Activated CD4-positive, alpha-beta T cell treated with anti-CD3 and anti-CD28 coated beads for 36 hours (primary cell): Measurements from ENCODE around the gene ZDHHC3. TPM values are rescaled to one million over a fixed set of nuclear protein-coding genes. Genes with fewer than 3 reads are reported as not detected.

Experiments
- ATAC-seq: fragments of 200-7000 bp; cut with Tn5 transposase; one replicate; pipeline ENCODE4 v1.10.0; 2021; ENCODE audit warnings: mild to moderate bottlenecking, moderate library complexity
- CTCF ChIA-PET: fragments of 350-600 bp; sonication (Branson Sonifier 250); formaldehyde crosslinking; loops from one replicate; lab custom pipeline; 2021; ENCODE audit warnings: antibody characterized with exemption; lab: Charles Lee
- POLR2A ChIA-PET: fragments of 350-600 bp; sonication (Branson Sonifier 250); formaldehyde crosslinking; loops from one replicate; lab custom pipeline; 2021; ENCODE audit warnings: antibody characterized with exemption, inconsistent platforms; lab: Charles Lee
- DNase-seq: peaks from one replicate; pipeline ENCODE4 v3.0.0-alpha.2; 2020
- H3K27ac Mint-ChIP-seq: one replicate; pipeline ENCODE4 v1.8.0; 2021; ENCODE audit warnings: mixed read lengths
- H3K27me3 Mint-ChIP-seq: one replicate; pipeline ENCODE4 v1.8.0; 2021; ENCODE audit warnings: mixed read lengths
- H3K36me3 Mint-ChIP-seq: one replicate; pipeline ENCODE4 v1.8.0; 2021; ENCODE audit warnings: low read depth, mixed read lengths
- H3K4me1 Mint-ChIP-seq: one replicate; pipeline ENCODE4 v1.8.0; 2021; ENCODE audit warnings: mixed read lengths
- H3K4me3 Mint-ChIP-seq: one replicate; pipeline ENCODE4 v1.8.0; 2021; ENCODE audit warnings: mild to moderate bottlenecking, moderate library complexity, mixed read lengths
- H3K9me3 Mint-ChIP-seq: one replicate; pipeline ENCODE4 v1.8.0; 2021; ENCODE audit warnings: low read depth, mixed read lengths
- intact Hi-C, 2 experiments: fragments of 100-400 bp; cut with DNase I in 1 of 2; cut with micrococcal nuclease in 1 of 2; formaldehyde crosslinking; loops; one replicate each; pipeline versions ENCODE4 v1.14.2 to v1.15.1; 2022 to 2024; cut with DNase I, micrococcal nuclease
- total RNA-seq, 2 experiments: library from RNA; stranded (reverse); gene quantifications; one replicate each; pipeline ENCODE4 v1.2.3, GENCODE V29; 2021

Gene ZDHHC3
- total RNA-seq, 2 experiments from 2014 or later, result 31.9 to 32.9 TPM

GRCh38 chr3:44963571-44964325 is 12.2 kb downstream of the ZDHHC3 start:
- H3K9me3 Mint-ChIP-seq, result no peaks in the 10 kb centered on the region
- ATAC-seq (no peak), DNase-seq (no peak)
- intact Hi-C loops, result no loop called here
- no peak overlapping the region for H3K27ac Mint-ChIP-seq
- no peaks in the 10 kb centered on the region for H3K27me3 Mint-ChIP-seq
- peaks cover 2% of the 10 kb centered on the region for H3K36me3 Mint-ChIP-seq
- H3K4me1 Mint-ChIP-seq, result peaks cover 43% of the 10 kb centered on the region
- CTCF ChIA-PET, result no interaction called here
- POLR2A ChIA-PET, result interaction anchor here (0.7 kb wide), 1 partner anchor 453 kb away, joined by 3 read pairs; no protein-coding TSS in a partner anchor
- no peak overlapping the region for H3K4me3 Mint-ChIP-seq

- Mint-ChIP-seq H3K27ac (no peak overlapping the region), H3K9me3 (no peaks in the 10 kb centered on the region), H3K27me3 (no peaks in the 10 kb centered on the region), H3K4me1 (peaks cover 34% of the 10 kb centered on the region), H3K4me3 (no peak overlapping the region), H3K36me3 (peaks cover 2% of the 10 kb centered on the region)
- intact Hi-C loops, result no loop called here
- CTCF ChIA-PET, result no interaction called here
- ATAC-seq, result no peak
- no peak for DNase-seq
- POLR2A ChIA-PET, result no interaction called here
These were observed 13.2 kb downstream of the ZDHHC3 start for GRCh38 chr3:44962621-44963393.

DNA sequence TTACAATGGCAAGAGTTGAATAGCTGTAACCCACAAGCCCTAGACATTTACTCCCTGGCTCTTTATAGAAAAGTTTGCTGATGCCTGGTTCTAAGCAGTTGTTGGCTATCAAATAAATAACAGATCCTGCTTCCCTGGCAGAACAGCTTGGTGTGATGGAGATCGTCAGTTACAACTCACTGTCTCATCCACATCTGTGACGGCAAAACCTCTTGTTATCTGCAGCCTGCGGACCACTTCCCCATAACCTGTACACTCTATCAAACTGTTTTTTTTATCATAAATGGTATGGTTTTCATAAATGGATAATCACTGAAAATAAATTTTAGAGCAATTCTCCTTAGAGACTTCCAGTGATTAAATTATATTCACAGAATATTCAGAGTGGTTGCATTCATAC is 14.1 kb downstream of the ZDHHC3 start:
- H3K9me3 Mint-ChIP-seq, result no peaks in the 10 kb centered on the region
- H3K27me3 Mint-ChIP-seq, result no peaks in the 10 kb centered on the region
- ATAC-seq (no peak), DNase-seq (no peak)
- ChIA-PET CTCF (interaction anchor here (1.0 kb wide), 1 partner anchor 25 kb away, joined by 3 read pairs; no protein-coding TSS in a partner anchor), POLR2A (no interaction called here)
- peaks cover 2% of the 10 kb centered on the region for H3K36me3 Mint-ChIP-seq
- H3K4me3 Mint-ChIP-seq, result no peak overlapping the region
- peaks cover 26% of the 10 kb centered on the region for H3K4me1 Mint-ChIP-seq
- intact Hi-C loops, result no loop called here
- H3K27ac Mint-ChIP-seq, result no peak overlapping the region

GRCh38 chr3:44960387-44961026 is 15.5 kb downstream of the ZDHHC3 start:
- CTCF ChIA-PET, result no interaction called here
- H3K4me1 Mint-ChIP-seq, result peaks cover 15% of the 10 kb centered on the region
- ATAC-seq, result peak; percentile 81
- no peak overlapping the region for H3K4me3 Mint-ChIP-seq
- H3K27me3 Mint-ChIP-seq, result no peaks in the 10 kb centered on the region
- no peaks in the 10 kb centered on the region for H3K9me3 Mint-ChIP-seq
- H3K27ac Mint-ChIP-seq, result peak overlapping the region; percentile 34
- DNase-seq, result no peak
- intact Hi-C loops, result no loop called here
- peaks cover 2% of the 10 kb centered on the region for H3K36me3 Mint-ChIP-seq
- POLR2A ChIA-PET, result no interaction called here

GRCh38 chr3:44958386-44958785 is 17.6 kb downstream of the ZDHHC3 start:
- ATAC-seq (no peak), DNase-seq (no peak)
- Mint-ChIP-seq H3K9me3 (no peaks in the 10 kb centered on the region), H3K36me3 (peaks cover 4% of the 10 kb centered on the region), H3K4me3 (no peak overlapping the region), H3K27me3 (no peaks in the 10 kb centered on the region), H3K4me1 (peaks cover 7% of the 10 kb centered on the region), H3K27ac (no peak overlapping the region)
- CTCF ChIA-PET, result no interaction called here
- intact Hi-C loops, result no loop called here
- POLR2A ChIA-PET, result no interaction called here

GRCh38 chr3:44957986-44958385 is 18.0 kb downstream of the ZDHHC3 start:
- Mint-ChIP-seq H3K9me3 (no peaks in the 10 kb centered on the region), H3K36me3 (peaks cover 4% of the 10 kb centered on the region), H3K4me3 (no peak overlapping the region), H3K4me1 (peaks cover 7% of the 10 kb centered on the region), H3K27me3 (no peaks in the 10 kb centered on the region), H3K27ac (no peak overlapping the region)
- no peak for ATAC-seq
- ChIA-PET CTCF (no interaction called here), POLR2A (no interaction called here)
- DNase-seq, result no peak
- intact Hi-C loops, result no loop called here

DNA sequence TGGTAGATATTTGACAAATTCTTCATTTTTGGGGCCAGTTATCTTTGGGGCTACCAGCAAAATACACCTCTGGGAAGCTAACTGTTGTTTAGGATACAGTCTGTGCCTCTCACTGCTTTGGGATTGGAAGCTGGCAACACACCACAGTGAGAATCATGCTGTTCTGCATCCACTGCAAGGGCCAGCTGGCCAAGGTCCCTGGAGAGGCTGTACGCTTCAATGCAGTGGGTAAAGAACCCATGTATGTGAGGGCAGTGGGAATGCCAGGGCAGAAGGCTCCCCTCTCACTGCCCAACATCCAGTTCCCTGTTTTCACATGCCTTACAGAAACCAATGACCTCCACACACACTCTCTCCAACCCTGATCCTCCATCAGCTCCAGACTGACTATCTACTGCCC is 20.1 kb downstream of the ZDHHC3 start:
- H3K27me3 Mint-ChIP-seq, result no peaks in the 10 kb centered on the region
- DNase-seq (no peak), ATAC-seq (no peak)
- H3K36me3 Mint-ChIP-seq, result peaks cover 7% of the 10 kb centered on the region
- H3K9me3 Mint-ChIP-seq, result no peaks in the 10 kb centered on the region
- CTCF ChIA-PET, result interaction anchor here (0.6 kb wide), 1 partner anchor 14 kb away, joined by 4 read pairs; no protein-coding TSS in a partner anchor
- H3K4me1 Mint-ChIP-seq, result peaks cover 8% of the 10 kb centered on the region
- intact Hi-C loops, result no loop called here
- H3K4me3 Mint-ChIP-seq, result no peak overlapping the region
- H3K27ac Mint-ChIP-seq, result no peak overlapping the region
- POLR2A ChIA-PET, result no interaction called here

DNA sequence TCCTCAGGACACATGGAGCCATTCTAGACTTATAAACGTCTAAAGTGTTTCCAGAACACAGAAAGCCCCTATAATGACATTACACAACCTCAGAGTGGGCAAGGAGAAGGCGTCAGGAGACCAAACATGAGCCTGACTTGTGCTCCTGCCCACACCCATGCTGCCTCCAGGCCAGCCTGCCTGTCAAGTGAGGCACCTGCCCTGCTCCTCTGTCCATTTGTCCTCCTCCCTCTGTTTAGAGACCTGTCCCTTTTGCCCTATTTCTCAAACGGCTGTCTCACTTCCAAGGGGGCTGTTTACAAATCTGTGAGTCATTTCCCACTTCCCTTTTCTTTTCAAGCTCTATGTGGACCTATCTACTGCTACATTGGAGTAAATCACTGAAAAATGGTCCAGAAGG is 21.0 kb downstream of the ZDHHC3 start:
- no peak for ATAC-seq
- H3K4me3 Mint-ChIP-seq, result no peak overlapping the region
- H3K36me3 Mint-ChIP-seq, result peaks cover 7% of the 10 kb centered on the region
- intact Hi-C loops, result no loop called here
- H3K9me3 Mint-ChIP-seq, result no peaks in the 10 kb centered on the region
- ChIA-PET POLR2A (interaction anchor here (1.1 kb wide), 1 partner anchor 12 kb away, joined by 3 read pairs; no protein-coding TSS in a partner anchor), CTCF (interaction anchor here (0.6 kb wide), 1 partner anchor 178 kb away, joined by 3 read pairs; no protein-coding TSS in a partner anchor)
- H3K27ac Mint-ChIP-seq, result no peak overlapping the region
- H3K4me1 Mint-ChIP-seq, result peaks cover 2% of the 10 kb centered on the region
- no peak for DNase-seq
- no peaks in the 10 kb centered on the region for H3K27me3 Mint-ChIP-seq

DNA sequence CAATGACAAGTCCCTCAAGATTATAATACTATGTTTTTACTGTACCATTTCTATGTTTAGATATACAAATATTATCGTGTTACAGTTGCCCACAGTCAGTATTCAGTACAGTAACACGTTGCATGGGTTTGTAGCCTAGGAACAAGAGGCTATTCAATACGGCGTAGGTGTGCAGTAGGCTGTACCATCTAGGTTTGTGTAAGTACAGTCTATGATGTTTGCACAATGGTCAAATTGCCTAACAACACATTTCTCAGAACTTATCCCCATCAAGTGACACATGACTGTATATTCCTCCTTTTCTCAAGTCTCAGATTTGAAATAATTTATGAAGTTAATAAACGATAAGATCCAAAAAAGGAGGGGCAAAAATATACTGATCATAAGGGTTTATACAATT is 21.7 kb downstream of the ZDHHC3 start:
- ChIA-PET POLR2A (no interaction called here), CTCF (no interaction called here)
- DNase-seq (no peak), ATAC-seq (no peak)
- intact Hi-C loops, result no loop called here
- Mint-ChIP-seq H3K36me3 (peaks cover 7% of the 10 kb centered on the region), H3K4me3 (no peak overlapping the region), H3K27ac (no peak overlapping the region), H3K4me1 (peaks cover 2% of the 10 kb centered on the region), H3K9me3 (no peaks in the 10 kb centered on the region), H3K27me3 (no peaks in the 10 kb centered on the region)

DNA sequence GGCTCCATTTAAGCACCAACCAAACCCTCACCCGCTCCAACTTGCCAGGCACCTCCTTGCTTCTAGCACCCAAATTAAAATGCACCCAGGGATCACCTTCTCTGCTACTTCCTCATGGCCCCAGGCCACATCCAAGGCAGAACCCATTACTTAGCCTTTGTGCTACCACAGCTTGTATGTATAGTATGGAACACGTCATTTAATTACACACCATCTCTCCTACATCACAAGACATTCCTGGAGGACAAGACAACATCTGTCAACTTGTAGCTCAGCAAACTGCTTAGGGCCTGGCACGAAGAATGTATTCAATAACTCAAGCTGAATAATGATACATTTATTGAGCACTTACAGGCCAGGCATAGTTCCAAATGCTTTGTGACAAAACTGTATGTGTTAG is 23.3 kb downstream of the ZDHHC3 start:
- H3K27ac Mint-ChIP-seq, result no peak overlapping the region
- ATAC-seq (no peak), DNase-seq (no peak)
- ChIA-PET POLR2A (no interaction called here), CTCF (no interaction called here)
- no peaks in the 10 kb centered on the region for H3K27me3 Mint-ChIP-seq
- no peaks in the 10 kb centered on the region for H3K9me3 Mint-ChIP-seq
- H3K4me3 Mint-ChIP-seq, result no peak overlapping the region
- H3K36me3 Mint-ChIP-seq, result peaks cover 7% of the 10 kb centered on the region
- intact Hi-C loops, result no loop called here
- peaks cover 2% of the 10 kb centered on the region for H3K4me1 Mint-ChIP-seq

DNA sequence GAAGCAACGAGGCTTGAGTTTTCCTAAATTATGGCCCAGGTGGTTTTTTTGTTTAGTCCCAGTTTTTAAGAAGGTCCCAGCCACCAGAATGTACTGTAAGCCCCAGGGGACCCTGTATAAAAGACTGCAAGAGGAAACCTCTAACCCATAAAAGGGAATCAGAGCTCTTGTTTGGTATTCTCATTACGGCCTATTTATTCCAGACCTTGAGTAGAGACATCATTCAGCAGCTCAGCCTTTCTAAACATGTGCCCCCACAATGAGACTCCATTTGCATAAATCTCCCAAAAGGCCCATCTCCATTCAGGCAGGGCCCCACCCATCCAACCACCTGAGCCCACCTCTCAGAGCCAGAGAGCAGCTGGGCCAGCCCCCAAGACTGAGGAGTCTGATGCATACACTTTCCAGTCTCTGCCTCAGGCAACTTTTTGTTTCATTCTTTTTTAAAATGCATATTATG is 25.7 kb downstream of the ZDHHC3 start:
- CTCF ChIA-PET, result interaction anchor here (0.6 to 1.0 kb wide), 2 partner anchors 68 to 1143 kb away, joined by 3 read pairs; no protein-coding TSS in a partner anchor
- H3K4me1 Mint-ChIP-seq, result peaks cover 2% of the 10 kb centered on the region
- no peaks in the 10 kb centered on the region for H3K27me3 Mint-ChIP-seq

More for the DNA sequence above, 25.7 kb downstream of the ZDHHC3 start:
- no peak overlapping the region for H3K27ac Mint-ChIP-seq
- POLR2A ChIA-PET, result no interaction called here
- no peak for ATAC-seq
- peaks cover 8% of the 10 kb centered on the region for H3K36me3 Mint-ChIP-seq
- DNase-seq, result no peak
- no peak overlapping the region for H3K4me3 Mint-ChIP-seq
- intact Hi-C loops, result no loop called here
- no peaks in the 10 kb centered on the region for H3K9me3 Mint-ChIP-seq
